Measurements from ENCODE around the gene ELF4.

DNA sequence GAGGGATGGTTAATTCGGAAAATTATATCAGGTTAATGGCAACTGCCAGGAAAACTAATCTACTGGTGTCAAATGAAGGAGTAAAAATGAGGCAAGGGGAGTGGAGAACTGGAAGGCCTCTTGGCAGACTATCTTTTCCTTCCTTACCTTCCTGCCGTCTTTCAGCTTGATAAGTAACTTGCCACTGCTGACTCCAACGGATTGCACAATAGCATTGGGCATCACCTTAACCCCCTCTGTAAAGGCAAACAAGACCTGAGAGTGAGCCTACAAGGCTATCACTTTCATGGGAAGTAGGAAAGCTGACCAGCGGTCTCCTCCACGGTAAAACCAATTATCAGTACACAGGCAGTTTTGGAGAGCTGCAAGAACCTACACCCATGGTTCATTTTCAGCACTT, 26.2 kb upstream of the ELF4 start:
- TF ChIP-seq, protein P1, sequence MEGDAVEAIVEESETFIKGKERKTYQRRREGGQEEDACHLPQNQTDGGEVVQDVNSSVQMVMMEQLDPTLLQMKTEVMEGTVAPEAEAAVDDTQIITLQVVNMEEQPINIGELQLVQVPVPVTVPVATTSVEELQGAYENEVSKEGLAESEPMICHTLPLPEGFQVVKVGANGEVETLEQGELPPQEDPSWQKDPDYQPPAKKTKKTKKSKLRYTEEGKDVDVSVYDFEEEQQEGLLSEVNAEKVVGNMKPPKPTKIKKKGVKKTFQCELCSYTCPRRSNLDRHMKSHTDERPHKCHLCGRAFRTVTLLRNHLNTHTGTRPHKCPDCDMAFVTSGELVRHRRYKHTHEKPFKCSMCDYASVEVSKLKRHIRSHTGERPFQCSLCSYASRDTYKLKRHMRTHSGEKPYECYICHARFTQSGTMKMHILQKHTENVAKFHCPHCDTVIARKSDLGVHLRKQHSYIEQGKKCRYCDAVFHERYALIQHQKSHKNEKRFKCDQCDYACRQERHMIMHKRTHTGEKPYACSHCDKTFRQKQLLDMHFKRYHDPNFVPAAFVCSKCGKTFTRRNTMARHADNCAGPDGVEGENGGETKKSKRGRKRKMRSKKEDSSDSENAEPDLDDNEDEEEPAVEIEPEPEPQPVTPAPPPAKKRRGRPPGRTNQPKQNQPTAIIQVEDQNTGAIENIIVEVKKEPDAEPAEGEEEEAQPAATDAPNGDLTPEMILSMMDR (IDR thresholded peaks at IDR 0.05; ENCODE audit: low read depth, low read length): no peak
- no peak for TF ChIP-seq POLR2A (IDR thresholded peaks at IDR 0.05; ENCODE audit: extremely low read depth, insufficient read length)

All from NB4 (cell line).